GM19468 (cell line): ENCODE data around the gene AP3S2.
"Not testable (repeated sequence)": the region's sequence is repeated elsewhere in the genome, so short reads cannot be mapped to it uniquely, and the experiment has no call there.

Experiments used
- ATAC-seq: cut with Tn5 transposase; IDR thresholded peaks from one replicate; pipeline ENCODE4 v1.9.1; 2021; ENCODE audit warnings: mild to moderate bottlenecking, moderate library complexity, moderate number of reproducible peaks; ENCODE audit not compliant: unreplicated experiment; ENCODE audit errors: extremely low read depth

AP3S2 gene

DNA sequence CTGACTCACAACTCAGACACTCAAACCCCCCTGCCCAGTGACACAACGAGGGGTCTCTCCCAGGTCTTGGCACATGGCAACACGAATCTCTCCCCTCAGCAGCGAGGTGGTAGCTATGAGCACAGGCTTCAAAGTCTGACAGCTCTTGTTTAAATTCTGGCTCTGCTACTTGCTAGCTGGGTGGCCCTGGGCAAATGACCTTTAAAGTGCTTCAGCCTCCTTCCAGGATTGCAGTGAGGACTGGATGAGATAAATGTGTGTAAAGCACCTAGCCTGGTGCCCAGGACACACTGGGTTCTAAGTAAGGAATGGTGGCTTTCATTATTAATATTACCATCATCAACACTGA lies 56.0 kb downstream of the AP3S2 start:
- no peak for ATAC-seq

DNA sequence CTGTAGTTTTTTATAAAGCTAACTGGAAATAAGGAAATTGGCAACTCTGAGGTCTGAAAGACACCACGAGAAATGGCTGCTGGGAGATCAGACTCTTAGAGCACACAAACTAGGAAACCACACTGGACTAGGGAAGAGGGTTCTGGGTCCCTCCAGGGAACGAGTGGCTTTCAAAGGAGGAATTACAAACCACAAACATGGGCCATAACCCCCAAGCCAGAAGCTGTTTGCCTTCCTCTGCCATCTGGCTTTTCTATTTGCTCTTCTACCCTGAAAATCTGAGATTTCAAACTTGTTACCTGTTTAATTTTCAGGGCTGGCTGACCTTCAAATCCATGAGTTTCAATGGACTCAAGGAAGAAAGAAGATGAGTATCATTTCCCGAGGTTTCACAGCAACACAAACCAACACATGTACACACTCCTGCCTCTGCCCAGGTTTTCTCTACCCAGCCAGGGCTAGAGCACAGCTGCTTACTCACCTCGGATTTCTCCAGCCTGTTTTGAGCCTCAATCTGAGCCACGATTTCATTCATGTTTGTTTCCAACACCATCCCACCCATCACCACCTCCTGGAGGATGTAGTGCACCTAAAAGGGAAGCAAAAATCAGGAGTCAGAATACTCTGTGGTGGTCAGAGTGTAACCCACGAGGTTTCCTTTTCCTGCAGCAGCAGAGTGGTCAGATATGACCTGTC lies 56.5 kb downstream of the AP3S2 start:
- no peak for ATAC-seq

DNA sequence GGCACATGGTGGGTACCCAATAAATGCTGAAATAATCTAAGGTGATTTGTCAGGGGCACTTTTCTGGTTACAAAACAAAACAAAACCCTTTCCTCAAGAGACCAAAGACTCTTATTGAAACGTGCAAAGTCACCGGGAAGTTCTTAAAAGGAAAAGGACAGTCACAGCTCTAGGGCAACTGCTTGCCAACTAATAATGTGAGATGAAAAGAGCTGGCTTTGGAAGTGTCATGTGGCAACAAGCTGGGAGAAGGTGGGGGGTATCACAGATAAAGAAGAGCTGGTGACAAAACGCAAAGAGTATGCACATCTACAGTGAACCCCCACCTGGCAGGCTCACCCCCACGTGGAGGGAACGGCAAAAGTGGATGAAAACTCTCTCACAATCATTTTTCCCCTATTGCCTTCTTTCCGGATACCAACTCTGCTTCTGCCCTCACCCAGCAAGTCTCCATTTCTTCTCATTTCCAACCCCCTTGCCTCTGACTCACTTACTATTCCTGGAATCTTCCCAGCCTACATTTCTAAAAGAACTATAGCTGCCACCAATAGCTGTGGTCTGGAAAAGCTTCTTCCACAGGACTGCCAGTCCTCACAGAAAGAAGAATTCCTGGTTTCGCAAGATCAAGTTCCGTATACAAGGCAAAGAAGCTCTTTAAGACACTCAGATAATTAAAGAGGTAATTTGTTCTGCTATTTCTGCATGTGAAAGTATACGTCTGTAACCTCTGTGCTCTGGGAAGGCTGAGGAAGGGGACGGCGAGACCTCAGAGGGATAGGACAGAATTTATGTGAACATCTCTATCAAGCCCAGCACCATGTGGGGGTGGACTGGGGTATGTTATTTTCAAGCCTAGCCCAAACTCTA lies 57.3 kb downstream of the AP3S2 start:
- ATAC-seq: no peak

DNA sequence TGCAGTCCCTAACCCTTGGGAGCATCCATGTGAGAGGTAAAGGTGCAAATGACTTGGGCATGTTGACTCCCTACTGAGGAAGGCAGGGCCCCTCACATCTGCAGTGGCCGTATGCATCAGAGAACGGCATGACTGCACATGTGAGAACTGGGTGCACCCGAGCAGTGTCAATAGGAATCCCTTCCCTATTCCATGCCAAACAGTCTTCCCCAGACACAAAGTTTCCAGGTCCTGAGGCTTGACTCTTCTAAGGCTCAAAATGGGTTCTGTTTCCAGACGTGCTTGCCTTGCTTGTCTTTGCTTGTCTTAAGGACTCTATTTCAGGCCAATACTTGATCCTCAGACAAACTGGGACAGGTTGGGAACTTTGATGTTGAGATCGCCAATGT lies 58.6 kb downstream of the AP3S2 start:
- ATAC-seq: no peak

DNA sequence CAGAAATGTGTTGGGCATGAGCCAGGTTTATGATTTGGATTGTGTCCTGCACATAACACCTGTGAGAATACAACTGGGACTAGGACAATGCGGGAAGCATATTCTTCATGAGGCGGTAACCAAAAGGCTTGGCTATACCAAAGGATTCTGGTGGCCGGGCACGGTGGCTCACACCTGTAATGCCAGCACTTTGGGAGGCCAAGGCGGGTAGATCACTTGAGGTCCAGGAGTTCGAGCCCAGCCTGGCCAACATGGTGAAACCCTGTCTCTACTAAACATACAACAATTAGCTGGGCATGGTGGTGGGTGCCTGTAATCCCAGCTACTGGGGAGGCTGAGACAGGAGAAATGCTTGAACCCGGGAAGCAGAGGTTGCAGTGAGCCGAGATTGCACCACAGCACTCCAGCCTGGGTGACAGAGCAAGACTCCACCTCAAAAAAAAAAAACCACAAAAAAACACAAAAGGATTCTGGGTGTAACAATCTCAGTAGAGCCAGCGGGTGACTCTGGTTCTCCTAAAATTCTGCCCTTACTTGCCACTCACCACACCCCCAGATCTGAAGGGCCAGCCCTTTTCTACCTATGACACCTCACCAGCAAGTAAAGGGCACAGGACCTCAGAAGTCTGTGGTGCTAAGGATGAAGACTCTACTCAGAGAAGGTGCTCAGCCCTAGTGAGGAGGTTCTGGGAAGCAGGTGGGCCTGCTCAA lies 59.2 kb downstream of the AP3S2 start:
- not testable (repeated sequence) for ATAC-seq

DNA sequence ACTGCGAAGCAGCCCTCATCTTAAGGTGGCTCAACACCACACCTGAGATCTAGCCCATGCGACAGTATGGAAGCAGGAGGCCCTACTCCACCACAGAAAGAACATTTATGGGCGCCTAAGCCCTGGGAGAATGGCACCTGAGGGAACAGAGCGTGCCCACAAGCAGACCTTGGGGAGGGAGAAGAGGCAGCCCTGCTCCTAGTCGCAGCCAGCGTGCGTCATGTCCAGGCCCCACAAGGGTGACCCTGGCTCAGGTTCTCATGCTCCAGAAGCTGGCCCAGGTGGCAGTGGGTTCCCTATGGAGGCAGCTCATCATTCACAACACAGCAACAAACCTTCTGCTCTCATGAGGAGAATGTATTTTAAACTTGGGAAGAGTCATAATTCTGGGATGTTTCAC lies 59.8 kb downstream of the AP3S2 start:
- ATAC-seq: no peak

DNA sequence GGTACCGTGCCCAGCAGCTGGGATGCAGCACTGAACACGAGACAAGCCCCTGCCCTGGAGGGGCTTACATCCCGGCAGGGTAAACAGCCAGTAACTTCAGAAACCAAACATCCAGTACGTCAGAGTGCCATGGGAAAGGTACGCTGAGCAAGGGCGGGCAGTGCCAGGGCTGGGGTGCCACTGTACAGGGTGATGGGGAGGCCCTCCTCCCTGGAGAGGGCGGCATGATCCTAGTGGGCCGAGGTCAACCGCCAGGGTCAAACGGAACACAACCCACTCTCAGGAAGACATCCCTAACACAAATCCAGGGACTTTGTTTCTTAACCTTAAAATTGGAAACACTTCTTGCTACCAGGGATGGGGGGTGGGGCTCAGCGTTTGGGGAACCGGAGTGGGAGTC lies 63.2 kb downstream of the AP3S2 start:
- no peak for ATAC-seq

DNA sequence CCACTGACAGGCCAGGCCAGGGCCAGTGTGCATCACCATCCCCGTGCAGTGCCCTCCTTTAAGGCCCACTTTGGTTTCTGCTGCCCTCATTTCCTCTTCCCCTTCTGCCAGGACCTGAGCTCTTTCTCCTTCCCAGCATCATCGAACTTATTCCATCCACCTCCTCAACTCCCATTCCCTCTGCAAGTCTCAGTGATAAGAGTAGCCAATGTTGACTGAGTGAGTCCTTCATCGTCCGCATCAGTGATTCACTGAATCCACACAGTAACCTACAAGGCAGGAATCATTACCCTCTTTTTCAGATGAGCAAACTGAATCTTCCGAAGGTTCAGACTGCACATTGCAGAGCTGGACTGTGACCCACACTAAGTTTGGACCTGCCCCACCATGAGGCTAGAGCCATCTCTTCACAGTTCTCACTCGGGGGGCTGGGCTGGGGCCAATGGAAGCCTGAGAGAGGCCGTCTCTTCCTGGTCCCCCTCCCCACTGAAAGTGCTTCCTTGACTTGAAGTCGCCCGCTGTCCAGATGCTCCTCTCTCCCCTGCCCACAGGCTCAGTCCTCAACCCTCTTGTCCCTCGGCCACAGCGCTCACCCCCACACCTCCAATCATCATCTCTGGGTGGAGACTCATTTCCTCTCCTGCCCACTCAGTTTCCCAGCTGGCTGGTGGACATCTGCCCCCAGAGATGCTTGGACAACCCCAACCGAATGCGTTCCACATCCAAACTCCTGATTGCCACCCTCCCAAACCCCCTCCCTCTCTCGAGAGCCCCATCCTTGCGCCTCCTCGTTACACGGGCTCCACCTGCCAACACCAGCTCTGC lies 64.0 kb downstream of the AP3S2 start:
- no peak for ATAC-seq

DNA sequence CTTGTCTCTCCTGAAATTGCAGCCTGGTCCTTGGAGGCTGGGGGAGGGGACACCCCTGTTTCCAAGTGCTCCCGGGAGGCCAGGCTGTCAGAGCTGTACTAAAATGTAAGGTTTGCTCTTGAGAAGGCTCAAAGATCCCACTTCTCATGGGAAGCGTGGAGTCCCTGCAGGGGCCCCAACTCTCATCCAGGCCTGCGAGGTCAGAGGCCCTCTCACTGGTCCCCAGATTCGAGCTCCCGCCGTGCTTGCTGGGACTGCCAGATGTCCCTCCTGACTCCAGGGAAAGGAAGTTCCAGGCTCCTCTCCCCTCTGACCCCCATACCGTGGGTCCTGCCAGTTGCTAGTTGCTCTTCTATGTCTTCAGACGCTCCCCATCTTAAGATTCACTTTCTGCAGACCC lies 64.6 kb downstream of the AP3S2 start:
- ATAC-seq: no peak

DNA sequence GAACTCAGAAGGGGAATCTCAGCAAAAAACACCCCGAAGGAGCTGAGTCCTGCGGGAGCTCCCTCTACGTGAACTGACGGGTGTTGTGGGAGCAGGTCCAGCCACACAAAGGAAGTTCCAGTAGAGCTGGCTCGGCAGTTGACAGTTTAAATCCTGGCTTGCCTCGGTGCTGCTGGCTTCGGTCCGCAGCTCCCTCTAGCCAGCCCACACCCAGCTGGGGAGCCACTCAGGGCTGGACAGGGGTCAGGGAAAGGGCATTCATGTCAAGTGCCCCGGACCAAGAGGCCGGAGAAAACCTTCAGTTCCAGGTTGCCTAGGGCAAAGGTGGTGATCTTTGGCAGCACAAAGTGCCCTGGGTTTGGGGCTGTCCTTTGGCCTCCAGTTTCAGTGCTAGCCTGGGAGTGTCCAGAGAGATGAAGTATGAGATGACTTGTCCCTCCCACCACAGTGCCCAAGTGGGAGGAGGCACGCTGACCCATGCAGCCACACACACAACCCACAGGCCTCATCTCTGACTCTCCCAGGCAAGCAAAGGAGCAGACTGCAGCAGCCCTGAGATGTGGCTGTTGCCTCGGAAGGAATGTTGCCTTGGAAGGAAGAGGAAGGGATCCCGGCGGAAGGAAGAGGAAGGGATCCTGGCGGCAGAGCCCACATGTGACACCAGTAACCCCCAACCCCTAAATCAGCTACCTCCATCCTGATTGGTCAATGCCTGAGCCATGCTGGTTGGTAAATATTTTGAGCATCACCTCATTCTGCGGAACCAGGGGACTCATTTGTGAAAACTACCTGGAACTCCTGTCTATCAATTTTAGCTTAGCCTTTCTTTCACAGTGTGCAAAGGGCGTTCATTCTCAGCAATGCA lies 65.3 kb downstream of the AP3S2 start:
- no peak for ATAC-seq

DNA sequence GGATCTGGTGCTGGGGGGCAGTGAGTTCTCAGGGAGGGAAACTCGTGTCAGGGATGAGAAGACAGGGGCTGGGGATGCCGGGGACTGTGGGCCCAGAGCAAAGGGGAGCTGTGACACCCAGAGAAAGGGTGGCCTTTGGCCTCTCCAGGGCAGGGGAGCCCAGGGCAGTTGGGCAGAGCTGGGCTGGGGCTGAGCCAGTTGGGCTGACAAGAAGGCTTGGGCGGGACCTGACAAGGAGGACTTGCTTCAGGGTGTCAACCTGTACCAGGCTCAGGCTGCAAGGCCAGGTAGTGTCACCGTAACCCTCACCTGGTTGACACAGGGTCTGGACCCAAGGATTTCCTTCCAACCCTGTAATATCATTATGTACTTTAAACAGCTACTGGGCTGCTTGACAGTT lies 66.0 kb downstream of the AP3S2 start:
- no peak for ATAC-seq

DNA sequence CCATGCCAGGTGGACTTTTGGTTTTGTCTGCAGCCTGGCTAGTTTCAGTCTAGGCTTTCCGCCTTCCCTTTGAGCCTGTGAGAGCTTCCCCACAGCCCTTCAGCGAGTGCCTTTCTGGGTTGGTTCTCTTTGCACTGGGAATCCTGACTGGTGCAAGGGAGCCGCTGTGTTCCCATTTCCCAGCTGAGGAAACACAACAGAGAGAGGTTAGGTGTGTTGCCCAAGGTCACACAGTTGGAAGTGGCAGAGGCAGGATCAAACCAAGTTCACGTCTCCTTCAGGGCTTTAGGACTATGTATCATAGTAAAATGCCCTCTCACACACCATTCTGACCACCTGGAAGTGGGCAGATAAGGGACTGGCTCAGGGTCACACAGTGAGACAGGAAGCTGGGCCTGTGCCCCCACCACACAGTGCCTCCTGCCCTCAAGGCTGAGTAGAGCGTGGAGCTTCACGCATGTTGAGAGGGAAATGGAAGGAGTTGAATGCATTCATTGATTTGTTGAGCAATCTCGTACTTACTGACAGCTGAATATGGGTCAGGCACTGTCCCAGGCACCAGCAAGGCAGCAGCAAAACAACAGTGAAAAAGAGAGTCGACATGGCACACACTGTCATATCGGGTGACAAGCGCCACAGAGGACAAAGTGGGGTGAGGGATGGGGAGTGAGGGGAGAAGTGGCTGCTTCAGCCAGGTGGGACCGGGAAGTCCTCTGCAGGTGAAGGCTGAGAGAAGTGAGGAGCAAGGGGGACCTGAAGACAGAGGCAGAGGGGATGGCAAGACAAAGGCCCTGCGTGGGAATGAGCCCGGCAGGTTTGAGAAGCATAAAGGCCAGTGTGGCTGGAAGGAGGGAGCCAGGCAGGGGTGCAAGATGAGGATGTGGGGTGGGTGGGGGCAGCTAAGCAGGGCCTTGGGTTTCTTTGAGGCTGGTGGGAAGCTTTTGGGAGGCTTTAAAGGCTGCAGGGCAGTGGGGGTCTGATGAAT lies 66.8 kb downstream of the AP3S2 start:
- ATAC-seq: no peak

DNA sequence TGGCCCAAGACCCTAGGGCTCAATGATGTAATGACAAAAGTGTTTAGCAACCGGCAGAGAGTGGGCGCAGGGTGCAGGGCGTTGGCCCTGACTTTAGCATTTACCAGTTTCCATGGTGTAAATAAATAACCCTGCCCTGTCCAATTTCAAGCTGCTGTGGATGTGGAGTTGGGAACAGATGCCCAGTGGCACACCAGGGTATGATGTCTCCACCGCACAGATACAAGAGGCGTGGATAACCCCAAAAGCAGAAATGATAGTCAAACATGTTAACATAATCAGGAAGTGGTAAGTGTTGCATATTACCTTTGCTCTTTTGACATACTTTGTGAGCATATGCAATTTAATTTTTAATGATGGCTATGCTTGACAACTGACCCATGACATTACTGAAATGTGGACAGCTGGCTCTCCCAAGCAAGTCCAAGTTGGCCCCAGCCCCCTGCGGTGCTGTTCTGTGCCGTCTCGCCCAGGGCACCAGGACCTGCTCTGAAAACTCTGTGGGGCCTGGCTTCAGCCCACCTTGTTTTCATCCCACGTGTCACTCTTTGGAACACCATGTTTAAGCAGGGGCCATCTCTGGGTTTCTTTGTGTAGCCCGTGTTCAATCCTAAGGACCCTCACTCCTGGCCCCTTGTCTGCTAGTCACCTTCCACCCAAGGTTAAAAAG lies 68.4 kb downstream of the AP3S2 start:
- no peak for ATAC-seq

DNA sequence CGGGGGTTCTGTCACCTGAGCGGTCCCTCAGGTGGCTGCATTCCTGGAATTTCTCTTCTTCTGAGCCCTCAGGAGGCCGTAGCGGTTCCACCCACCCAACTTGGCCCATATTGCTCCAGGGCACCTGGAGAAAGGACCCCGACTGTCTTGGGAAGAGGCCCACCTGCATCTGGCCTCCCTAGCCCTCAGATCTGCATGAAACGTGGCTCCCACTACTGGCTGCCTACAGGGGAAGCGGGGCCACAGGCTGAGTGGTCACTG lies 69.3 kb downstream of the AP3S2 start:
- no peak for ATAC-seq

DNA sequence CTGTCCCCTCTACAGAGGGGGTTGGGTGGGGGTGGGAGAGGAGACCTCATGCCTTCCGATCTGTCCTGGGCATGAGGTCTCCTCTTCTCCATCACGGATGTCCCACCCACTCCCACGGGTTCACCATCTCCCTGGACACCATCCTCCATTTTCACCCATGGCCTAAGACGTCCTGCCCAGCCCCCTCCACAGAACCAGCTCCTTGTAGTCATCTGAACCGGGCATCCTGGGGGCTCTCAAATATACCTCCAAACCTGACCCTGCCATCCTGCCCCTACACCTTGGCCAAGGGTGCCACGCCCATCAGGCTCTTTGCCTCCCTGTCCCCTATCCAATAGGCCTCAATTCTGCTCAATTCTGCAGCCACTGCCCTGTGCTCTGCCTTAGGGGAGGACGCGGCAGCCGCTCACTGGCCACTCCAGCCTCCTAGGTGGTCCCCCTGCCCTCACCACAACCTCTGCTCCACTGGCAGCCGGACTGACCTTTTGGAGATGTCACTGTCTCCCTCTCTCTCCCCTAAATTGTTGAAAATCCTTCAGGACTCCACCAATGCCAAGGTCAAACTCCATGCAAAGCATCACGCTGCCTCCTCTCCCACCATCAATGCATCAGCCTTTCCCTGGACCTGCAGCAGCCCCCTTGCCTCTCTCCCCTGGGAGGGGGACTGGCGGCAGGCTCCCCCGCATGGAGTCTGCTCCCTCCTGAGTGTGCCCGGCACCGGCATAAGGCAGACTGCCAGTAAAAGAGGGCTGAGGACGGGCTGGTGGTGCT lies 69.8 kb downstream of the AP3S2 start:
- no peak for ATAC-seq

DNA sequence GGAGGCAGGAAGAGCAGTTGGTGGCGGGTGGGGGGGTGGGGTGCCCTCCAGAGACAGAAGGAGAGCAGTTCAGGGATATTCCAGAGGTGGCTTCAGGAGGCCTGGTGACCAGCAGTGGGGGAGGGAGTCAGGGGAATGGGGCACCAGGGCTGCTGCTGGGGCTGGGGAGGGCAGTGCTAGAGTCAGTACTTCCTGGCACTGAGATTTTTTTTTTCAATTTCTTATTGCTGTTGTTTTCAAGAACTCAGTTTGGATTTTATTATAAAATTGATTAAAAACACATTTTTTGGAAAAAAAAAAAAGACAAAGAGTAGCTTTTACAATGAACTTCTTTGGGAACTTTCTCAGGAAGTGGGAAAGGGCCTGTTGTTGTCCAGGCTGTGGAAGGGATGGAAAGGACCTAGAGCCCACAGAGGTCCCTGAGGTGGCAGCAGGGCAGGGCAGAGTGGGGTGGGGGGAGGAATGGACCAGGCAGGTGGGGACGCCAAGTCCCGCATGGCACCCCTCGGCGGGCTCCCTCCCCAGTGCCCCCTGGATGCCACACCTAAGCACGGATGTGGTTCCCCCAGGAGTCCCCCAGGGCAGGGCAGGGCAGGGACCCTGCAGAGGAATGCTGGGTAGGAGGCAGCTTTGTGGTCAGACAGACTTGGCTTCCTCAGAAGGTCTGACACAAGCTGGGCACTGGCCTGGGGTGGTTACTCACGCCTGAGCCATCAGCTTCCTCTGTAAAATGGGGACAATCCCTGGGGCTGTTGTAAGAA lies 70.7 kb downstream of the AP3S2 start:
- ATAC-seq: no peak

DNA sequence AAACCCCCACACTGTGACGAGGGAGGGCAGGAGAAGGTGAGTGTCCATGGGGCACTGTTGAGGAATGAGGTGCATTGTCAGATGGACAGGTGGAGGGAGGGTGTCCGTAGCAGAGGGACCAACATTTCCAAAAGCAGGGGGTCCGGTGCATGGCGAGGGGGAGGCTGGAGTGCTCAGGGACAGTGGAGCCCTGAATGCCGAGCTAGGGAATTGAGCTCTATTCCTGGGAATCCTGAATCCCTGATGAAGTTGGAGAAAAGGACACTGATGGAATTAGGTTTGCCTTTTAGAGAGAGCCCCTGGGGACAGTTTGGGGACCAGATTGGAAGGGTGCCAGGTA lies 71.2 kb downstream of the AP3S2 start:
- no peak for ATAC-seq
